Right atrium auricular region (tissue), 2 donors: ENCODE results near the gene CTXN1. TPM values are rescaled to one million over a fixed set of nuclear protein-coding genes. Genes with fewer than 3 reads are reported as not detected.
A peak's percentile ranks its signal among the peaks of the same experiment; 100 is the strongest.
"Not testable (repeated sequence)": the region's sequence is repeated elsewhere in the genome, so short reads cannot be mapped to it uniquely, and the experiment has no call there.

Experiments used
- DNase-seq: peaks from one replicate; pipeline ENCODE4 v3.0.0-alpha.2; 2019; ENCODE audit warnings: low spot score
- H3K27ac ChIP-seq, 2 donors: fragments of 200-600 bp; sonication (generic); 1 replicate in 1 of 2; 2 replicates in 1 of 2; pipeline ENCODE4 v1.5.1; 2016 to 2019
- H3K27me3 ChIP-seq, 2 donors: fragments of 200-600 bp; sonication (generic); one replicate each; pipeline versions ENCODE4 v1.5.1 to v1.6.0; 2017 to 2019
- H3K36me3 ChIP-seq: fragments of 200-600 bp; sonication (generic); one replicate; pipeline ENCODE4 v1.5.1; 2016
- H3K4me1 ChIP-seq, 2 donors: fragments of 200-600 bp; sonication (generic); one replicate each; pipeline versions ENCODE4 v1.5.1 to v1.6.0; 2017 to 2019
- H3K4me3 ChIP-seq, 2 donors: fragments of 200-600 bp; sonication (generic); 1 replicate in 1 of 2; 2 replicates in 1 of 2; pipeline ENCODE4 v1.5.1; 2017 to 2019; ENCODE audit warnings: mild to moderate bottlenecking in 1 of 2, moderate library complexity in 1 of 2
- H3K9me3 ChIP-seq, 2 donors: fragments of 200-600 bp; sonication (generic); one replicate each; pipeline ENCODE4 v1.5.1; 2019
- total RNA-seq, 2 donors: library from RNA; depleted of rRNA; stranded (reverse); fragments of >200 nt; gene quantifications; one replicate each; pipeline ENCODE4 v1.1.0, GENCODE V29; 2016
- TF ChIP-seq, protein P1 (sequence below), 2 donors: fragments of 200-600 bp; sonication (generic); IDR thresholded peaks; one replicate each; pipeline ENCODE4 v1.5.1; 2019; ENCODE audit warnings: antibody characterized with exemption in 2 of 2

Gene CTXN1
- total RNA-seq, 2 donors from 2014 or later, result 1.7 to 4.2 TPM

DNA sequence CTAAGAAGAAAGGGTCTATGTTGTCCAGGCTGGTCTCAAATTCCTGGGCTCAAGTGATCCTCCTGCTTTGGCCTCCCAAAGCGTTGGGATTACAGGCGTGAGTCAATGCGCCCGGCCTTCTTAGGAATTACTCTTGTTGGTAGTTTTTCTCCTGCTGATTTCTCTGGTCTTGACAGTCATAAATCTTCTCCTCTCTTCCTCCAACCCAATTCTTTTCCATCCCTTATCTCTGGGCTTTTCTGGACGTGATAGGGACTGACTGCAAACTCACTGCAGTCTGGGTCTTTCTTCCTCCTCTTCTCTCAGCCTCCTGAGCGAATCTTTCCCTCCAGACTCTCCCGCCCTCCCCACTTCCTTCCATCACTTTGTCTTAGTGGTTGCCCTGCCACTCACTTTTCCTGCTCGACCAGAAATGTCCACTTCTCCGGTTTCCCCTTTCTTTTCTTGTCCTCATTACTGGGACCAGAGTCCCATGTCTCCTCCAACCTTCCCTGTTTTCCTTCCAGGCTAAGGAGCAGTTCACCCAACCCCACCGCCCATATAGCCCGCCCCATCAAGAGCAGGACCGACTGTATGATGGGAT, 39.4 kb upstream of the CTXN1 start:
- Histone ChIP-seq H3K4me1 (no peaks in the 10 kb centered on the region), H3K4me3 (no peak overlapping the region), H3K36me3 (peaks cover 50% of the 10 kb centered on the region), H3K9me3 (no peaks in the 10 kb centered on the region), H3K27ac (no peak overlapping the region), H3K27me3 (no peaks in the 10 kb centered on the region)
- TF ChIP-seq, protein P1, sequence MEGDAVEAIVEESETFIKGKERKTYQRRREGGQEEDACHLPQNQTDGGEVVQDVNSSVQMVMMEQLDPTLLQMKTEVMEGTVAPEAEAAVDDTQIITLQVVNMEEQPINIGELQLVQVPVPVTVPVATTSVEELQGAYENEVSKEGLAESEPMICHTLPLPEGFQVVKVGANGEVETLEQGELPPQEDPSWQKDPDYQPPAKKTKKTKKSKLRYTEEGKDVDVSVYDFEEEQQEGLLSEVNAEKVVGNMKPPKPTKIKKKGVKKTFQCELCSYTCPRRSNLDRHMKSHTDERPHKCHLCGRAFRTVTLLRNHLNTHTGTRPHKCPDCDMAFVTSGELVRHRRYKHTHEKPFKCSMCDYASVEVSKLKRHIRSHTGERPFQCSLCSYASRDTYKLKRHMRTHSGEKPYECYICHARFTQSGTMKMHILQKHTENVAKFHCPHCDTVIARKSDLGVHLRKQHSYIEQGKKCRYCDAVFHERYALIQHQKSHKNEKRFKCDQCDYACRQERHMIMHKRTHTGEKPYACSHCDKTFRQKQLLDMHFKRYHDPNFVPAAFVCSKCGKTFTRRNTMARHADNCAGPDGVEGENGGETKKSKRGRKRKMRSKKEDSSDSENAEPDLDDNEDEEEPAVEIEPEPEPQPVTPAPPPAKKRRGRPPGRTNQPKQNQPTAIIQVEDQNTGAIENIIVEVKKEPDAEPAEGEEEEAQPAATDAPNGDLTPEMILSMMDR (IDR thresholded peaks at IDR 0.05), result no peak
- no peak for DNase-seq

DNA sequence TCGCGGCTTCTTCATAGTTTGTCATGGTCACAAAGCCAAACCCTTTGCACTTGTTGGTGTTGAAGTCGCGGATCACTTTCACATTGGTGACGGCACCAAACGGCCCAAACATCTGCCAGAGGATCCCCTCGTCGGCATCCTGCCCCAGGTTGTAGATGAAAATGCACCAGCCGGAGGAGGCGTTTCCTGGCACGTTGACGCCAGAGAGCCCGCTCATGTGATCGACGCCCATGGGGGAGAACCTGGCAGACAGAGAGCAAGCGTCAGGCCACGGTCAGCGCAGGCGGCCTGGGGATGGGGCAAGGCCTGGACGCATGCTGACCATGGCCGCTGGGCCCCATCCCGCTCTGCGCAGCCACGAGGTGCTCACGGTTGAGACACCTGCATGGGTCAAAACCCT, 37.6 kb upstream of the CTXN1 start:
- H3K36me3 ChIP-seq, result peaks cover 50% of the 10 kb centered on the region
- DNase-seq, result no peak

DNA sequence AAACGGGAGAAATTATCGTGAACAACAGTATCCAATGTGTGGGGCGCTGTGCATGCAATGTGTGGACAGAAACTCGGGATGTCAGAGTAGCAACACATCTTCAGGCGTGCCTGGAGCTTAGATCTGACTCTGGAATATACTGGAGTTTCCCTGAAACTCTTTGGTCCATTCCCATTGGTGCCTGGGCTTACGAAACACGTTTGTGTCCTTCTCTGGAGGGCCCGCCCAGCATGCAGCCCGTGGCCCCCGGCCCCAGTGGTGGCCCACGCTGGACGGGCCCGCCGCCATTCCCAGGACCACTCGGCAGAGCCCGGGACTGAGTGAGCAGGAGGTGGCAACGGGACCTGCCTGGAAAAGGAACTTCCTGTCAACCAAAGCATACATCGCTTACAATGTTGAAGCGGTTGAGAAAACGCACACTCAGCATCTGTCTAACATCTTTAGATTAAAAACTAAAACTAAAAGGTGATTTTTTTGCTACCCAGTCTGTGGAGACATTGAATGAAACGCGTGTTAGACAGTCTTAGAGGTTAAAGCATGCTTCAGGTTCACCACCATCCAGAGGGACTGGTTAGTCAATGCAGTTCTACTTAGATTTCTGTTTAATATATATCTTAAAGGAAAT, 36.8 kb upstream of the CTXN1 start:
- TF ChIP-seq, protein P1 (IDR thresholded peaks at IDR 0.05), result no peak
- Histone ChIP-seq H3K4me1 (no peaks in the 10 kb centered on the region), H3K4me3 (no peak overlapping the region), H3K36me3 (peaks cover 50% of the 10 kb centered on the region), H3K27ac (no peak overlapping the region), H3K27me3 (no peaks in the 10 kb centered on the region), H3K9me3 (no peaks in the 10 kb centered on the region)
- DNase-seq, result no peak

More for the DNA sequence above, 37.6 kb upstream of the CTXN1 start:
- Histone ChIP-seq H3K27ac (peak overlapping the region in 1 of 2 donors; percentile 1), H3K4me3 (no peak overlapping the region), H3K27me3 (no peaks in the 10 kb centered on the region), H3K9me3 (no peaks in the 10 kb centered on the region), H3K4me1 (no peaks in the 10 kb centered on the region)
- TF ChIP-seq, protein P1 (IDR thresholded peaks at IDR 0.05), result no peak

DNA sequence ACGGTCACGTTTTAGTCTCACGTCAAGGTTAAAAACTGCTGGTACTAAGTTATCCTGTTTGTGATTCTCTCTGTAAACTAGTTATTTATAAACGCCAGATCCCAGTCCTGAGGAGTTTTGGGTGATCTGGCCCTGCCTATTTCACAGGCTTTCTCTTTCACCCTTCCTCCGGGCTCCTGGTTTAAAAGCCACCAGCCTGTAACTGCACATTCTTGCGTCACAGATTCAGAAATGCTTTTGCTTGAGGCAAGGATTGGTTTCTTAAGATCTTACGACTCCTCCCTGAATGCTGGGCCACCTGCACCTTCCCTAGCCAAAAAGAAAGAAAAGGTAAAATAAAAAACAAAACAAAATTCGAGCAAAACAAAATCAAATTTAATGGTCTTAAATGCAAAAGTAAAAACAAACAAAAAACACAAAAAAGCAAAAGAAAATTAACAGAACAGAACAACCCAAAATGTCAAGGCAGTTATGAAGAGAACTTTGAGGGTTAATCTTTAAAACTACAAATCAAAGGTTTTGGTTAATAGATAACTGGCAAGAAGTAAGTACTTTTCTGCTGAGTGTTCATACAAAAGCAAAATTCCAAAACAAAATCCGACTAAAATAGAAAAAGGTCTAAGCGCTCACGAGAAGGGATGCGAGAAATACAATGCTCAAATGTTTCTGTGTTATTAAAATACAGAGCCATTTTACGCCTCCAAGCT, 36.1 kb upstream of the CTXN1 start:
- H3K9me3 ChIP-seq, result no peaks in the 10 kb centered on the region
- H3K27me3 ChIP-seq, result no peaks in the 10 kb centered on the region
- H3K4me3 ChIP-seq, result no peak overlapping the region
- no peaks in the 10 kb centered on the region for H3K4me1 ChIP-seq
- peaks cover 44% of the 10 kb centered on the region for H3K36me3 ChIP-seq
- H3K27ac ChIP-seq, result no peak overlapping the region
- TF ChIP-seq, protein P1 (IDR thresholded peaks at IDR 0.05), result no peak
- DNase-seq, result no peak

DNA sequence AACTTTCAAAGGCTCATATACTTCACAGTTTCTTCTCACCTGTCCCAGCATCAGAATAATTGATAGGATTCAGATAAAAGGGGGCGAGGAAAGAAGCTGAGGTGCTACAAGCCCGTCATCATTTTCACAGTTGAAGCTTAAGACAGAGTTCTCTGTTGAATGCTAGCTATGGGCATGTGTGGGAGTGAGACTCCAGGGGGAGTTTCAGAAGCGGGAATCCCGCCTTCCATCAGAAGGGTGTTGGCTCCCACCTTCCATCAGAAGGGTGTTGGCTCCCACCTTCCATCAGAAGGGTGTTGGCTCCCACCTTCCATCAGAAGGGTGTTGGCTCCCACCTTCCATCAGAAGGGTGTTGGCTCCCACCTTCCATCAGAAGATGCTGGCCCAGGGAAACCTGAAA, 35.1 kb upstream of the CTXN1 start:
- H3K36me3 ChIP-seq, result peaks cover 34% of the 10 kb centered on the region
- DNase-seq, H3K4me1 ChIP-seq: not testable (repeated sequence)

DNA sequence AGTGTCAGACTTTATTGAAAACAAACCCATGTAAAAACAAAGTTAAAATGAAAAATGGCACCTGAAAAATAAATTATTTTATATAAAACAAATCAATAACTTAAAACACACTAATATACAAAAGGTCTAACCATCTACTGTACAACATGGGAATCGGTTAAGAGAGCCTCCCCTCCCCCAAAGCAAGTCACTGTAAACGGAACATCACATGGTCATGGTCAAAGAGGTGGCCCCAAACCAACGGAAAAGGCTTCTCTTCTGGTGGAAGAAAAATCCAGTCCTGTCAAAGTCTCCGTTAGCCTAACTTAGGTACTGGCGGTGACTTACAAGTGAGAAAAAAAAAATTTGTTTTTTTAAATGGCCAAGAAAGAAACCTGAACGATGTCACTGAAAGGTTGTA, 33.3 kb upstream of the CTXN1 start:
- H3K36me3 ChIP-seq, result peaks cover 27% of the 10 kb centered on the region

More for the DNA sequence above, 35.1 kb upstream of the CTXN1 start:
- not testable (repeated sequence) for H3K4me3 ChIP-seq, H3K9me3 ChIP-seq, H3K27me3 ChIP-seq, H3K27ac ChIP-seq

More for the DNA sequence above, 33.3 kb upstream of the CTXN1 start:
- no peak overlapping the region for H3K27ac ChIP-seq
- no peaks in the 10 kb centered on the region for H3K9me3 ChIP-seq
- H3K27me3 ChIP-seq, result no peaks in the 10 kb centered on the region
- TF ChIP-seq, protein P1 (IDR thresholded peaks at IDR 0.05), result no peak
- DNase-seq, result no peak
- no peak overlapping the region for H3K4me3 ChIP-seq
- no peaks in the 10 kb centered on the region for H3K4me1 ChIP-seq
